NB4 (cell line): ENCODE measurements around the gene NTRK3.

ENCODE experiments used
- CTCF ChIP-seq: IDR thresholded peaks from one replicate; pipeline ENCODE4 v1.5.1; 2012; ENCODE audit warnings: low read depth, low read length
- MYC ChIP-seq: IDR thresholded peaks from 2 replicates; pipeline ENCODE4 v1.6.1; 2011; ENCODE audit warnings: low read depth, low read length
- POLR2A ChIP-seq: IDR thresholded peaks from 2 replicates; pipeline ENCODE4 v1.6.1; 2011; ENCODE audit warnings: mild to moderate bottlenecking; ENCODE audit not compliant: insufficient read length; ENCODE audit errors: extremely low read depth
- TF ChIP-seq, protein P1 (sequence below): IDR thresholded peaks from 2 replicates; pipeline ENCODE4 v1.6.1; 2011; ENCODE audit warnings: low read depth, low read length

DNA sequence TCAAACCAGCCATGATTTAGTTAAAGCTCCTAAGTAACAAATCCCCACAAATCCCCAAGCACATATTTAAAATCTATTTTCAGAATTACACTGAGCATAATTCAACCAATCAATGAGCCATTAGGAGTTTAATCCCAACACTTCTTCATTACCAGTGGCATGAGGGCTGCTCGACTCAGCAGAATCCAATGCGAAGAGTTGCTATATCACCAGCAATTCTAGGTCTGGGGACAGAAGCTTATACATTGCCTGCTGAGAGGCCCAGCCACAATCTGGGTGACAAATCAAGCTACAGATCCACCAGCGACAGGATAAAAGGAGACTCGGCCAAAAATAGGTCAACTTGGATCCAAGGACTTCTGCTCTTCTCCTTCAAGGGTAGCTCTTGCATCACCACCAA lies 238.8 kb downstream of the NTRK3 start:
- TF ChIP-seq, protein P1, sequence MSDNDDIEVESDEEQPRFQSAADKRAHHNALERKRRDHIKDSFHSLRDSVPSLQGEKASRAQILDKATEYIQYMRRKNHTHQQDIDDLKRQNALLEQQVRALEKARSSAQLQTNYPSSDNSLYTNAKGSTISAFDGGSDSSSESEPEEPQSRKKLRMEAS = no peak
- TF ChIP-seq CTCF (no peak), POLR2A (no peak), MYC (no peak)
